AG09309 (cell line): Measurements from ENCODE around the gene MEIS1.

Experiments used
- DNase-seq: peaks from one replicate; pipeline ENCODE4 v3.0.0-alpha.2; 2010; ENCODE audit warnings: low read depth
- H3K4me3 ChIP-seq: 2 replicates; pipeline ENCODE4 v1.5.1; 2011; ENCODE audit warnings: mild to moderate bottlenecking, low read depth, low read length, moderate library complexity; ENCODE audit not compliant: control insufficient read depth
- TF ChIP-seq, protein P1 (sequence below): IDR thresholded peaks from 2 replicates; pipeline ENCODE4 v1.5.1; 2011; ENCODE audit warnings: mild to moderate bottlenecking, low read depth, low read length, inconsistent platforms; ENCODE audit not compliant: insufficient read depth, control insufficient read depth; ENCODE audit errors: missing control alignments

MEIS1 gene

DNA sequence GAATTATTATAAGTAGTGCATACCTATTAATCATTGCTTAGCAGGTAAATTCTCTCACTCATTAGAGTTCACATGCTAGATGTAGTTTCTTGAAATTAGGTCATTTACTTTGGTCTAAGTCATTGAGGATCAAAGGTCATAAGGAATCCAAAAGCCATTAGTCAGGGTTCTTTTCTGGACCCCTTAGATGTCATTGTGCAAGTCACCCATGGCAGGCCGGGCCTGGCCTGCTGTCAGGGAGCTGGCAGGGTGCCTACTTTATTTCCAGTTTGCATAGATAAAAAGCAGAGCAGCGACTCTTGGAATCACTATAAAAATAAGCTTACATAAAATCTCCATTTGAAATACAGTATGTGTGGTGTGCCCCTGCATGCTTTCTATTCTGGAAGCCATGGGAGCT, 91.3 kb downstream of the MEIS1 start:
- H3K4me3 ChIP-seq = no peak overlapping the region
- TF ChIP-seq, protein P1, sequence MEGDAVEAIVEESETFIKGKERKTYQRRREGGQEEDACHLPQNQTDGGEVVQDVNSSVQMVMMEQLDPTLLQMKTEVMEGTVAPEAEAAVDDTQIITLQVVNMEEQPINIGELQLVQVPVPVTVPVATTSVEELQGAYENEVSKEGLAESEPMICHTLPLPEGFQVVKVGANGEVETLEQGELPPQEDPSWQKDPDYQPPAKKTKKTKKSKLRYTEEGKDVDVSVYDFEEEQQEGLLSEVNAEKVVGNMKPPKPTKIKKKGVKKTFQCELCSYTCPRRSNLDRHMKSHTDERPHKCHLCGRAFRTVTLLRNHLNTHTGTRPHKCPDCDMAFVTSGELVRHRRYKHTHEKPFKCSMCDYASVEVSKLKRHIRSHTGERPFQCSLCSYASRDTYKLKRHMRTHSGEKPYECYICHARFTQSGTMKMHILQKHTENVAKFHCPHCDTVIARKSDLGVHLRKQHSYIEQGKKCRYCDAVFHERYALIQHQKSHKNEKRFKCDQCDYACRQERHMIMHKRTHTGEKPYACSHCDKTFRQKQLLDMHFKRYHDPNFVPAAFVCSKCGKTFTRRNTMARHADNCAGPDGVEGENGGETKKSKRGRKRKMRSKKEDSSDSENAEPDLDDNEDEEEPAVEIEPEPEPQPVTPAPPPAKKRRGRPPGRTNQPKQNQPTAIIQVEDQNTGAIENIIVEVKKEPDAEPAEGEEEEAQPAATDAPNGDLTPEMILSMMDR = no peak
- DNase-seq = no peak

DNA sequence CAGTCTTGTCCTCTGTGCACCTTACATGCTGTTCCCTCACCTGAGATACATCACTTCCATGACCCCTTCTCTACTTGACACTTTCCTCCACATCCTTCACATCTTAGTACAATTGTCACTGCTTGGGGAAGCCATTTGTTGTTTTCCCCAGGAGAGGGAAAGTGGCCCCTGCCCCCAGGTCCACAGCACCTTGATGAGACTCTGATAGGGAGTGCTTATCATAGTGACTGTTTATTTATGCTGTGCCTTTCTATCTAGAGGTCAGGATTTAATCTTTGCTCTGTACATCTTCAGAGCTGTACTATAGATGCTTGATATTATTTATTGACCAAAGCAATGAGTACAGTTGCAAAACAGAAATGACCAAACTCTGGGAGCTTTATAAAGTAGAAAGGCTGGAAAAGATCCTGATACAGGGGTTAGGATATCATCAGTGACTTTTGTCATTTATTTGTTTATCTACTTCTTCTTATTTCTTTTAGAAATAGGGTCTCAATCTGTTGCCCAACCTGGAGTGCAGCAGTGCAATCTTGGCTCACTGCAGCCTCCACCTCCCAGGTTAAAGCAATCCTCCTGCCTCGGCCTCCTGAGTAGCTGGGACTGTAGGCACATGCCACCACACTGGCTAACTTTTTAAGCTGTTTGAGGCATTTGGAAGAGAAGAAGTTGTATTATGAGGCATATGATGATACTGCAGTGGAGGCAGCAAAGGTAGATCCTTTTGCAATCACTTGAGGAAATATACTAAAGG, 94.2 kb downstream of the MEIS1 start:
- TF ChIP-seq, protein P1 = no peak
- no peak for DNase-seq
- no peak overlapping the region for H3K4me3 ChIP-seq

DNA sequence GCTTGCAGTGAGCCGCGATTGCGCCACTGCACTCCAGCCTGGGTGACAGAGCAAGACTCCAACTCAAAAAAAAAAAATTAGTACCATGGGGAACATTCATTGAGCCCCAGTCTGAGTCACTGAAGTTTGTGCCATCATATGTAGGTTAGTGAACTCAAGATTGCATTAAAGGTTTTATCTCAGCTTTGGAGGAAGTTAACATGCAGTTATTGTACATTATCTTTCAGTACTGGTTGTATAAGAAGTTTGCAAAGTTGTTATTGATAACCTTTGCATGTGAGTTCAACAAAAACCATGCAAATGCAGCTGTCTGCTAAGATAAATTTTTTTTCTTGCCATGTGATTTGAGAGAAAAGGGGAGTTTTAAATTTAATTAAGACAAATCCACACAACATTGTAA, 95.7 kb downstream of the MEIS1 start:
- no peak overlapping the region for H3K4me3 ChIP-seq
- DNase-seq = no peak
- TF ChIP-seq, protein P1 = no peak

DNA sequence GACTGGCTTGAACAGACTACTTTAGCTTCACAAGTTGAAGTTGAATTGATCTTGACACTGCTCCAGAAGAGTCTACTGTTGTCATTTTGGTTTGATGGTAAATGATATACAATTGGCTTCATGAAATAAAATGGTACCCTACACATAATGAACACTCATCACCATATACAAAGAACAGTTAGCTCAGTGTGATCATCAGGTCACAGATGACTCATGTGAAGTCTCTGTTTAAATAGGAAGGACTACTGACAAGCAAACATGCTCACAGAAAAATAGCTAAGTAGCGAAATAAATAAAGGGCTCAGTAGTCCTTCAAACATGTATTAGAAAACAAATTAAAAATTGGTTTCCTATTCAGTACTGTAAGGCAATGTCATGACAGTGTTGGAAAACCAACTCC, 96.2 kb downstream of the MEIS1 start:
- no peak for DNase-seq
- TF ChIP-seq, protein P1 = no peak
- no peak overlapping the region for H3K4me3 ChIP-seq

DNA sequence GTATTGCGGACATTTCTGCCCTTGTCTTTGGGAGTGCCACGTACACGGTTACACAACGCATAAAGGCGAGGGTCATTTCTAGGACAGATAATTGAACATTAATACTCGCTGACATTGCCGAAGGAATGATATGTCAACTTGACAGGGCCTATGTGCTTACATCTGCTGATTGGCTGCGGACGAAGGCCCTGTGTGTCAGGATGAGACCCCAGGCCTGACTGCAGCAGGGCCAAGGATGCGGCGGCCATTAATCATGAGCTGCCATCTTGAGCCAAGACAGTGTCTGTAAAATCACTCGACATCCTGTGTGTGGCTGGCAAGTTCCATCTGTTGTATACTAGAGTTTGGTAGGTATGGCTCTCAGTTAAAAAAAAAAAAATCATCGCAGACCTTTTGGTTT, 96.6 kb downstream of the MEIS1 start:
- TF ChIP-seq, protein P1 = no peak
- DNase-seq = no peak
- no peak overlapping the region for H3K4me3 ChIP-seq

DNA sequence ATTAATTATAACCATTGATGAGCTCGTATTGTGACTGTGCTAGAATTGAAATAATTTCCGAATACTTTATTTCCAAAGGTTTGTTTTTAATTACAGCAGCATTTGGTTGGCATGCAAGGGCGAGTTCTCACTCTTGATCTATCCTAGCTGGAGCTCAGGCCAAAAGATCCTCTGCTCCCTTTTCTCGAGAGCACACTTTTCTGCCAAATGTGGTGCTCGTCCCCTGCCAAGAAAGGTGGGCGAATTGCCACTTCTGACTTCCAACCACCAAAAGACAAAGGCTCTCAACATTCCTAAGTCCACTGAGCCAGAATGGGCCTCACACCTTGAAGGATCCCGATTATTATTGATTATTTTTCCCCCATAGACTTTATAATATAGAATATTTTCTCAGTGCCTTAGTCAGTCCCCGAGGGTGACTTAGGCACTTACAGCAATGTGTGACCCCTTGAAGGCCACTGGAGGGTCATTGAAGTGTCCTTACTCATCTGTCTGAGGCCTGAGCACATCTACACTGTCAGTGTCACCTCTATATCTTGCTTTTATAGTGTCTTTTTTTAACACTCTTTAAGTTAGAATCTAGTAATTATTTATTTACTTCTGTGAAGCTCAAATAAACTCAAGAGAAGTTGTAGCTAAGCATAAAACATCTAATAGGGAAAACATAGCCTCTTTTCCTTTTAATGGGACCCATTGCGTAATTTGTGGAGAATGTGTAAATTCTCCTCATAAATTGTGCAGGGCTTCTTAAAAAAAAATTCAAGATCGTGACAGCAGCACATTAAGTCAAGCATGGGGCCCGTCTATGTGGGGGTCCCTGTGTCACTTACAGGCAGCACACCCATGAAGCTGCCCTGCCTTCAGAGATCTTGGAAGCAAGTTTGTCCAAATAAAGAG, 98.3 kb downstream of the MEIS1 start:
- no peak for DNase-seq
- H3K4me3 ChIP-seq = no peak overlapping the region
- TF ChIP-seq, protein P1 = no peak
